Fibroblast of mammary gland (primary cell): ENCODE data around the gene ITPR3.

ENCODE experiments used
- DNase-seq: peaks from one replicate; pipeline ENCODE4 v3.0.0-alpha.2; 2010; ENCODE audit warnings: low read depth
- H3K4me3 ChIP-seq: 2 replicates; pipeline ENCODE4 v1.5.1; 2011; ENCODE audit warnings: low read depth, mild to moderate bottlenecking, low read length, moderate library complexity; ENCODE audit not compliant: control insufficient read depth
- CTCF ChIP-seq: conservative IDR thresholded peaks from 2 replicates; pipeline ENCODE4 v1.5.1; 2011; ENCODE audit warnings: low read depth, low read length, inconsistent platforms; ENCODE audit not compliant: control insufficient read depth, insufficient read depth

Gene ITPR3

GRCh38 chr6:33696548-33697518, 75.7 kb downstream of the ITPR3 start:
- no peak for TF ChIP-seq CTCF
- H3K4me3 ChIP-seq, result no peak overlapping the region
- peak; percentile 85 for DNase-seq

- no peak for TF ChIP-seq CTCF
- H3K4me3 ChIP-seq, result no peak overlapping the region
Measured at GRCh38 chr6:33697845-33698244, 76.7 kb downstream of the ITPR3 start.

DNA sequence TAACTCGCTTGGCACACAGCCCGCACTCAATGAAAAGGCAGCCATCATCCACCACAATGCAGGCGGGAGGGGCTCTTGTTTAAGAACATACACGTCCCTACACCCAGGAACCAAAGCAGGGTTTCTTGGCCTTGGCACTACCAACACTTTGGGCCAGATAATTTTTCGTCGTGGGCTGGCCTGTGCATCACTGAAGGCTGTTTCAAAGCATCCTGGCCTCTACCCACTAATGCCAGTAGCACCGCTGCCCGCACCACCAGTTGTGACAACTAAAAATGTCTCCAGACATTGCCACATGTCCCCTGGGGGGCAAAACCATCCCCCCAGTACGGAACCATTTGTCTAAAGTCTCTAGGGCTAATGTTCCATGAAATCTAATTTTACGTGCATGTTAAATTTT, 77.4 kb downstream of the ITPR3 start:
- DNase-seq, result no peak
- no peak overlapping the region for H3K4me3 ChIP-seq
- no peak for TF ChIP-seq CTCF

More at GRCh38 chr6:33697845-33698244, 76.7 kb downstream of the ITPR3 start:
- DNase-seq, result no peak

GRCh38 chr6:33699131-33699530, 78.0 kb downstream of the ITPR3 start:
- DNase-seq, result no peak
- TF ChIP-seq CTCF, result no peak
- no peak overlapping the region for H3K4me3 ChIP-seq

GRCh38 chr6:33699739-33700138, 78.6 kb downstream of the ITPR3 start:
- DNase-seq, result no peak
- no peak overlapping the region for H3K4me3 ChIP-seq
- no peak for TF ChIP-seq CTCF

GRCh38 chr6:33700391-33701050, 79.4 kb downstream of the ITPR3 start:
- peak; percentile 74 for DNase-seq
- H3K4me3 ChIP-seq, result no peak overlapping the region
- TF ChIP-seq CTCF, result peak; percentile 76
